A549 (cell line): ENCODE data around the gene CBX4.

Experiments used
- POLR2A ChIP-seq: IDR thresholded peaks from 2 replicates; pipeline ENCODE4 v1.6.1; 2012; ENCODE audit warnings: mild to moderate bottlenecking, low read length
- SMC3 ChIP-seq: fragments of >200 bp; sonication (Bioruptor Twin); formaldehyde crosslinking; IDR thresholded peaks from 3 replicates; pipeline ENCODE4 v1.6.1; 2018; ENCODE audit warnings: inconsistent platforms
- TF ChIP-seq, protein P1 (sequence below): fragments of >200 bp; sonication (Bioruptor Twin); formaldehyde crosslinking; IDR thresholded peaks from 3 replicates; pipeline ENCODE4 v1.6.1; 2016
- TF ChIP-seq, protein P2 (sequence below): fragments of >200 bp; sonication (Bioruptor Twin); formaldehyde crosslinking; IDR thresholded peaks from 3 replicates; pipeline ENCODE4 v1.5.1; 2016

DNA sequence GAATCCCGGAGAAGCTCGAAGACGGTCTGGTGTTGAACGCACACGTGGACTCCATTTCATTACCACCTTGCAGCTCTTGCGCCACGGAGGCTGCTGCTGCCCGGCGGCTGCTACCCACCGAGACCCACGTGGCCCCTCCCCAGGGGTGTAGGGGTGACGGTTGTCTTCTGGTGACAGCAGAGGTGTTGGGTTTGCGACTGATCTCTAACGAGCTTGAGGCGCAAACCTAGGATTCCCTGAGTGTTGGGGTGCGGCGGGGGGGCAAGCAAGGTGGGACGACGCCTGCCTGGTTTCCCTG lies 1.7 kb upstream of the CBX4 start:
- TF ChIP-seq POLR2A (no peak), SMC3 (no peak)
- TF ChIP-seq, protein P1, sequence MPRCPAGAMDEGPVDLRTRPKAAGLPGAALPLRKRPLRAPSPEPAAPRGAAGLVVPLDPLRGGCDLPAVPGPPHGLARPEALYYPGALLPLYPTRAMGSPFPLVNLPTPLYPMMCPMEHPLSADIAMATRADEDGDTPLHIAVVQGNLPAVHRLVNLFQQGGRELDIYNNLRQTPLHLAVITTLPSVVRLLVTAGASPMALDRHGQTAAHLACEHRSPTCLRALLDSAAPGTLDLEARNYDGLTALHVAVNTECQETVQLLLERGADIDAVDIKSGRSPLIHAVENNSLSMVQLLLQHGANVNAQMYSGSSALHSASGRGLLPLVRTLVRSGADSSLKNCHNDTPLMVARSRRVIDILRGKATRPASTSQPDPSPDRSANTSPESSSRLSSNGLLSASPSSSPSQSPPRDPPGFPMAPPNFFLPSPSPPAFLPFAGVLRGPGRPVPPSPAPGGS: no peak
- TF ChIP-seq, protein P2, sequence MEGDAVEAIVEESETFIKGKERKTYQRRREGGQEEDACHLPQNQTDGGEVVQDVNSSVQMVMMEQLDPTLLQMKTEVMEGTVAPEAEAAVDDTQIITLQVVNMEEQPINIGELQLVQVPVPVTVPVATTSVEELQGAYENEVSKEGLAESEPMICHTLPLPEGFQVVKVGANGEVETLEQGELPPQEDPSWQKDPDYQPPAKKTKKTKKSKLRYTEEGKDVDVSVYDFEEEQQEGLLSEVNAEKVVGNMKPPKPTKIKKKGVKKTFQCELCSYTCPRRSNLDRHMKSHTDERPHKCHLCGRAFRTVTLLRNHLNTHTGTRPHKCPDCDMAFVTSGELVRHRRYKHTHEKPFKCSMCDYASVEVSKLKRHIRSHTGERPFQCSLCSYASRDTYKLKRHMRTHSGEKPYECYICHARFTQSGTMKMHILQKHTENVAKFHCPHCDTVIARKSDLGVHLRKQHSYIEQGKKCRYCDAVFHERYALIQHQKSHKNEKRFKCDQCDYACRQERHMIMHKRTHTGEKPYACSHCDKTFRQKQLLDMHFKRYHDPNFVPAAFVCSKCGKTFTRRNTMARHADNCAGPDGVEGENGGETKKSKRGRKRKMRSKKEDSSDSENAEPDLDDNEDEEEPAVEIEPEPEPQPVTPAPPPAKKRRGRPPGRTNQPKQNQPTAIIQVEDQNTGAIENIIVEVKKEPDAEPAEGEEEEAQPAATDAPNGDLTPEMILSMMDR: no peak
